GM12878 (cell line): Measurements from ENCODE around the gene NCAM2. TPM values are rescaled to one million over a fixed set of nuclear protein-coding genes. Genes with fewer than 3 reads are reported as not detected.

ENCODE experiments used
- ATAC-seq: fragments of 200-7000 bp; cut with Tn5 transposase; 3 replicates; pipeline ENCODE4 v1.9.1; 2020; ENCODE audit warnings: mild to moderate bottlenecking, moderate library complexity
- BruUV-seq: library from RNA; stranded (reverse); fragments of 400-500 nt; replicated peaks from 2 replicates; lab custom pipeline; 2021; lab: Mats Ljungman, UMichigan
- CTCF ChIA-PET: fragments of 300-600 bp; sonication (Branson Sonifier 250); formaldehyde crosslinking; extraction: SDS; loops from one replicate; lab custom pipeline; 2021; ENCODE audit warnings: inconsistent platforms; lab: Yijun Ruan, JAX
- POLR2A ChIA-PET: fragments of 350-600 bp; formaldehyde crosslinking; extraction: SDS; loops from one replicate; lab custom pipeline; 2021; ENCODE audit warnings: inconsistent platforms; lab: Charles Lee
- RAD21 ChIA-PET: fragments of 300-600 bp; sonication (Branson Sonifier 250); formaldehyde crosslinking; loops from one replicate; lab custom pipeline; 2023; ENCODE audit warnings: antibody characterized with exemption; ENCODE audit not compliant: unreplicated experiment; lab: Charles Lee
- SMC1A ChIA-PET: fragments of 300-600 bp; sonication (Branson Sonifier 250); formaldehyde crosslinking; loops from one replicate; lab custom pipeline; 2023; ENCODE audit not compliant: unreplicated experiment, uncharacterized antibody; lab: Charles Lee
- DNase-seq: peaks from one replicate; pipeline ENCODE4 v3.0.0-alpha.2; 2011; ENCODE audit warnings: low read depth, low spot score
- FAIRE-seq: peaks from 3 replicates; lab custom pipeline; 2011; peaks lifted over from hg19 to GRCh38; lab: Jason Lieb, UNC
- H2AFZ ChIP-seq: 2 replicates; pipeline ENCODE4 v1.6.0; 2011; ENCODE audit warnings: low read depth, low read length, control low read depth; ENCODE audit not compliant: control insufficient read depth
- H3K27ac ChIP-seq: 2 replicates; pipeline ENCODE4 v1.5.1; 2011; ENCODE audit warnings: control low read depth; ENCODE audit not compliant: control insufficient read depth, insufficient read depth
- H3K27me3 ChIP-seq, 2 experiments: replicated peaks in 1 of 2; 2 replicates each; pipeline versions ENCODE4 v1.6.0 to v1.6.1; 2011; ENCODE audit warnings: low read length in 1 of 2; ENCODE audit not compliant: control insufficient read depth in 2 of 2, insufficient read depth in 2 of 2
- H3K36me3 ChIP-seq, 2 experiments: 2 replicates each; pipeline ENCODE4 v1.5.1; 2011; ENCODE audit warnings: low read length in 1 of 2; ENCODE audit not compliant: control insufficient read depth in 2 of 2, insufficient read depth in 2 of 2
- H3K4me1 ChIP-seq: 2 replicates; pipeline ENCODE4 v1.6.1; 2011; ENCODE audit warnings: mild to moderate bottlenecking, low read length, moderate library complexity, mixed read lengths; ENCODE audit not compliant: control insufficient read depth, insufficient read depth
- H3K4me2 ChIP-seq: 2 replicates; pipeline ENCODE4 v1.6.0; 2011; ENCODE audit warnings: control low read depth; ENCODE audit not compliant: control insufficient read depth, insufficient read depth
- H3K4me3 ChIP-seq: fragments of 200-600 bp; sonication (generic); 2 replicates; pipeline ENCODE4 v1.5.1; 2016
- H3K79me2 ChIP-seq: 2 replicates; pipeline ENCODE4 v1.6.0; 2011; ENCODE audit warnings: low read length; ENCODE audit not compliant: control insufficient read depth, insufficient read depth
- H3K9ac ChIP-seq: 2 replicates; pipeline ENCODE4 v1.8.0; 2011; ENCODE audit warnings: low read length, control low read depth, mixed read lengths; ENCODE audit not compliant: control insufficient read depth, insufficient read depth
- H3K9me3 ChIP-seq: replicated peaks from 3 replicates; pipeline ENCODE4 v1.5.1; 2011; ENCODE audit warnings: mild to moderate bottlenecking, low read length; ENCODE audit not compliant: control insufficient read depth, insufficient read depth
- H4K20me1 ChIP-seq: 2 replicates; pipeline ENCODE4 v1.6.0; 2011; ENCODE audit not compliant: control insufficient read depth, insufficient read depth
- CBFB ChIP-seq: IDR thresholded peaks from 2 replicates; pipeline ENCODE4 v1.6.1; 2016; ENCODE audit warnings: antibody characterized with exemption, low read depth
- HDAC2 ChIP-seq: fragments of 200-600 bp; sonication (generic); IDR thresholded peaks from 2 replicates; pipeline ENCODE4 v1.6.1; 2017
- HDGF ChIP-seq: fragments of 450-650 bp; IDR thresholded peaks from 2 replicates; pipeline ENCODE4 v1.6.1; 2016; ENCODE audit warnings: antibody characterized with exemption
- NRF1 ChIP-seq: conservative IDR thresholded peaks from 2 replicates; pipeline ENCODE4 v1.6.1; 2011; ENCODE audit warnings: mild to moderate bottlenecking, low read depth, low read length, improper control_type of control experiment
- PAX8 ChIP-seq: fragments of 450-650 bp; IDR thresholded peaks from 2 replicates; pipeline ENCODE4 v1.6.1; 2017; ENCODE audit warnings: mild to moderate bottlenecking, moderate library complexity
- SMAD1 ChIP-seq: fragments of 450-650 bp; IDR thresholded peaks from 2 replicates; pipeline ENCODE4 v1.6.1; 2018; ENCODE audit warnings: mild to moderate bottlenecking, low read depth; ENCODE audit not compliant: partially characterized antibody
- SMAD5 ChIP-seq: IDR thresholded peaks from 2 replicates; pipeline ENCODE4 v1.6.1; 2016; ENCODE audit warnings: antibody characterized with exemption, low read depth
- TARDBP ChIP-seq: IDR thresholded peaks from 2 replicates; pipeline ENCODE4 v1.6.1; 2016; ENCODE audit warnings: borderline replicate concordance
- WGBS: methylation state at CpG from one replicate; pipeline ENCODE4 v1.1.6; 2016; ENCODE audit warnings: low lambda C conversion rate; ENCODE audit not compliant: insufficient replicate concordance, insufficient coverage; ENCODE audit errors: missing lambda C conversion rate; 5-methylcytosine and 5-hydroxymethylcytosine counted together
- in situ Hi-C: fragments of 300-500 bp; cut with MboI; formaldehyde crosslinking; loops from 9 replicates; pipeline ENCODE4 v1.14.3; 2018; ENCODE audit warnings: mixed read lengths
- intact Hi-C: fragments of 100-400 bp; cut with micrococcal nuclease; formaldehyde crosslinking; loops from one replicate; pipeline ENCODE4 v1.14.2; 2022; ENCODE audit not compliant: unreplicated experiment
- polyA plus RNA-seq, 11 experiments: library from polyadenylated mRNA; depleted of rRNA in 4 of 11; unstranded in 6 of 11; stranded (reverse) in 5 of 11; fragments of >200 nt; fragmentation: Nextera tagmentation in 4 of 11; fragmentation: Illumina TruSeq in 1 of 11; extraction: Ambion mirVana in 4 of 11; extraction: Trizol in 1 of 11; gene quantifications; 1 replicate in 1 of 11; 2 replicates in 10 of 11; pipeline versions ENCODE4 v1.2.1 to v1.2.3, GENCODE V29; 2011 to 2016; ENCODE audit warnings: inconsistent platforms in 2 of 11, missing spikeins in 2 of 11, low read depth in 1 of 11
- total RNA-seq, 4 experiments: library from RNA; depleted of rRNA in 3 of 4; stranded (reverse); fragments of >200 nt in 3 of 4; fragmentation: Illumina TruSeq in 1 of 4; extraction: Trizol in 1 of 4; gene quantifications; 2 replicates each; pipeline versions ENCODE4 v1.2.1 to v1.2.3, GENCODE V29; 2013 to 2021
- TF ChIP-seq, protein P1 (sequence below): fragments of 450-650 bp; IDR thresholded peaks from 2 replicates; pipeline ENCODE4 v1.6.1; 2017; ENCODE audit warnings: mild to moderate bottlenecking
- TF ChIP-seq, protein P2 (sequence below): fragments of 450-650 bp; IDR thresholded peaks from 2 replicates; pipeline ENCODE4 v1.6.1; 2018; ENCODE audit warnings: borderline replicate concordance, mild to moderate bottlenecking; ENCODE audit not compliant: partially characterized antibody
- TF ChIP-seq, protein P3 (sequence below): fragments of 450-650 bp; IDR thresholded peaks from 2 replicates; pipeline ENCODE4 v1.6.1; 2017; ENCODE audit warnings: mild to moderate bottlenecking, moderate library complexity

NCAM2 gene
- total and polyA plus RNA-seq, 10 of the 15 experiments (the other 5 are each of a cell fraction or from before 2014, with no cell fraction given), result 0.23 to 0.27 TPM; not detected in 8

DNA sequence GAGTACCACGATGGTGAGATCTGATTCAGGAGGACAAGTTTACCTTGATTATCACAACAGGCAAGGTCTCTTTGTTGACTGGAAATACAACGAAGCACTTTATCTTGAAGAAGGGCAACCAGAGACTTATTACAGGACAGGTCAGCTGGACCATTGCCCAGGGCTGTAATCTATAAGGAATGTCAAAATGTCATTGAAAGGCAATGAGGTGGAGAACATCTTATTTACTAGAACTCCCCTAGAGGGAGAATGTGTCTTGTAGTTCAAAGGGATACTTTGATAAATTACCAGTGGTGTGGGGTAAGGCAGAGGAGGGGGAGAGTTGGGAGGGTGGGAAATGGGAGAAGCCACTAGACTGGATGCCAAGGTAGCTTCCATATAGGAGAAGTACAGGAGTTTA, 212.3 kb downstream of the NCAM2 start:
- no peak for DNase-seq
- ChIA-PET POLR2A (no interaction called here), RAD21 (no interaction called here)
- intact Hi-C loops, result no loop called here
- Histone ChIP-seq H2AFZ (no peak overlapping the region), H3K9ac (no peak overlapping the region), H3K27ac (no peak overlapping the region), H3K27me3 (no peaks in the 10 kb centered on the region), H3K4me1 (no peaks in the 10 kb centered on the region), H3K36me3 (no peaks in the 10 kb centered on the region), H3K4me2 (no peak overlapping the region)
- WGBS, result 0% methylated on average over 2 of the region's 2 CpGs
- TF ChIP-seq HDGF, result no peak
- no peak for TF ChIP-seq NRF1
- TF ChIP-seq, protein P1, sequence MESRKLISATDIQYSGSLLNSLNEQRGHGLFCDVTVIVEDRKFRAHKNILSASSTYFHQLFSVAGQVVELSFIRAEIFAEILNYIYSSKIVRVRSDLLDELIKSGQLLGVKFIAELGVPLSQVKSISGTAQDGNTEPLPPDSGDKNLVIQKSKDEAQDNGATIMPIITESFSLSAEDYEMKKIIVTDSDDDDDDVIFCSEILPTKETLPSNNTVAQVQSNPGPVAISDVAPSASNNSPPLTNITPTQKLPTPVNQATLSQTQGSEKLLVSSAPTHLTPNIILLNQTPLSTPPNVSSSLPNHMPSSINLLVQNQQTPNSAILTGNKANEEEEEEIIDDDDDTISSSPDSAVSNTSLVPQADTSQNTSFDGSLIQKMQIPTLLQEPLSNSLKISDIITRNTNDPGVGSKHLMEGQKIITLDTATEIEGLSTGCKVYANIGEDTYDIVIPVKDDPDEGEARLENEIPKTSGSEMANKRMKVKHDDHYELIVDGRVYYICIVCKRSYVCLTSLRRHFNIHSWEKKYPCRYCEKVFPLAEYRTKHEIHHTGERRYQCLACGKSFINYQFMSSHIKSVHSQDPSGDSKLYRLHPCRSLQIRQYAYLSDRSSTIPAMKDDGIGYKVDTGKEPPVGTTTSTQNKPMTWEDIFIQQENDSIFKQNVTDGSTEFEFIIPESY, result no peak
- TF ChIP-seq CBFB, result no peak
- no peak for TF ChIP-seq PAX8
- no peak for TF ChIP-seq SMAD1
- TF ChIP-seq, all 136 proteins: peak for 0
- no peak for ATAC-seq
- no TSS peak for BruUV-seq
- Histone ChIP-seq H4K20me1 (no peaks in the 10 kb centered on the region), H3K9me3 (no peaks in the 10 kb centered on the region), H3K79me2 (no peaks in the 10 kb centered on the region), H3K4me3 (no peak overlapping the region)
- SMC1A ChIA-PET, result no interaction called here
- CTCF ChIA-PET, result no interaction called here
- FAIRE-seq, result no peak
- in situ Hi-C loops, result no loop called here

DNA sequence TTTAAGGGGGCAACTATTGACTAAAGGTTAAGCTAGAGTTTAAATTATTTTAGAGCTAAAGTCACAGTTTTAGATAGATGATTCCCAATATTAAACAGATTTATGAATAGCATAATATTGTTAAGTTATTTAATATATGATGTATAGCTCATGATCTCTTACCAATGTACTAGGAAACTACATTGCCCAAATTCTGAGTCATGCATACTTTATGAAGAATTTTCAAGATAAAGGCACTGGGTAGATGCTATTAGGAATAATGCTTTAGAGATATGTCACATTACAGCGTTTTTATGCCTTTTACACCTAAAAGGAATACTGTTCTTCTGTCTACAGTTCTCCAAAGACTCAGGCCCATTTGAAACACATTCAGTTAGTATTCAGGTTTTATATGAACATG, 215.1 kb downstream of the NCAM2 start:
- Histone ChIP-seq H3K9ac (no peak overlapping the region), H2AFZ (no peak overlapping the region), H3K9me3 (no peaks in the 10 kb centered on the region), H4K20me1 (no peaks in the 10 kb centered on the region), H3K27me3 (no peaks in the 10 kb centered on the region), H3K36me3 (no peaks in the 10 kb centered on the region), H3K79me2 (no peaks in the 10 kb centered on the region), H3K4me3 (no peak overlapping the region), H3K4me2 (no peak overlapping the region), H3K4me1 (no peaks in the 10 kb centered on the region), H3K27ac (no peak overlapping the region)
- ATAC-seq, result no peak
- ChIA-PET RAD21 (no interaction called here), SMC1A (no interaction called here), CTCF (no interaction called here), POLR2A (no interaction called here)
- intact Hi-C loops (no loop called here), in situ Hi-C loops (no loop called here)
- no peak for FAIRE-seq
- WGBS, result 0% methylated on average over 1 of the region's 1 CpG
- DNase-seq, result no peak
- no TSS peak for BruUV-seq
- no peak for TF ChIP-seq TARDBP
- TF ChIP-seq, protein P2, sequence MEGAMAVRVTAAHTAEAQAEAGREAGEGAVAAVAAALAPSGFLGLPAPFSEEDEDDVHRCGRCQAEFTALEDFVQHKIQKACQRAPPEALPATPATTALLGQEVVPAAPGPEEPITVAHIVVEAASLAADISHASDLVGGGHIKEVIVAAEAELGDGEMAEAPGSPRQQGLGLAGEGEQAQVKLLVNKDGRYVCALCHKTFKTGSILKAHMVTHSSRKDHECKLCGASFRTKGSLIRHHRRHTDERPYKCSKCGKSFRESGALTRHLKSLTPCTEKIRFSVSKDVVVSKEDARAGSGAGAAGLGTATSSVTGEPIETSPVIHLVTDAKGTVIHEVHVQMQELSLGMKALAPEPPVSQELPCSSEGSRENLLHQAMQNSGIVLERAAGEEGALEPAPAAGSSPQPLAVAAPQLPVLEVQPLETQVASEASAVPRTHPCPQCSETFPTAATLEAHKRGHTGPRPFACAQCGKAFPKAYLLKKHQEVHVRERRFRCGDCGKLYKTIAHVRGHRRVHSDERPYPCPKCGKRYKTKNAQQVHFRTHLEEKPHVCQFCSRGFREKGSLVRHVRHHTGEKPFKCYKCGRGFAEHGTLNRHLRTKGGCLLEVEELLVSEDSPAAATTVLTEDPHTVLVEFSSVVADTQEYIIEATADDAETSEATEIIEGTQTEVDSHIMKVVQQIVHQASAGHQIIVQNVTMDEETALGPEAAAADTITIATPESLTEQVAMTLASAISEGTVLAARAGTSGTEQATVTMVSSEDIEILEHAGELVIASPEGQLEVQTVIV, result no peak
- no peak for TF ChIP-seq HDAC2
- TF ChIP-seq, protein P3, sequence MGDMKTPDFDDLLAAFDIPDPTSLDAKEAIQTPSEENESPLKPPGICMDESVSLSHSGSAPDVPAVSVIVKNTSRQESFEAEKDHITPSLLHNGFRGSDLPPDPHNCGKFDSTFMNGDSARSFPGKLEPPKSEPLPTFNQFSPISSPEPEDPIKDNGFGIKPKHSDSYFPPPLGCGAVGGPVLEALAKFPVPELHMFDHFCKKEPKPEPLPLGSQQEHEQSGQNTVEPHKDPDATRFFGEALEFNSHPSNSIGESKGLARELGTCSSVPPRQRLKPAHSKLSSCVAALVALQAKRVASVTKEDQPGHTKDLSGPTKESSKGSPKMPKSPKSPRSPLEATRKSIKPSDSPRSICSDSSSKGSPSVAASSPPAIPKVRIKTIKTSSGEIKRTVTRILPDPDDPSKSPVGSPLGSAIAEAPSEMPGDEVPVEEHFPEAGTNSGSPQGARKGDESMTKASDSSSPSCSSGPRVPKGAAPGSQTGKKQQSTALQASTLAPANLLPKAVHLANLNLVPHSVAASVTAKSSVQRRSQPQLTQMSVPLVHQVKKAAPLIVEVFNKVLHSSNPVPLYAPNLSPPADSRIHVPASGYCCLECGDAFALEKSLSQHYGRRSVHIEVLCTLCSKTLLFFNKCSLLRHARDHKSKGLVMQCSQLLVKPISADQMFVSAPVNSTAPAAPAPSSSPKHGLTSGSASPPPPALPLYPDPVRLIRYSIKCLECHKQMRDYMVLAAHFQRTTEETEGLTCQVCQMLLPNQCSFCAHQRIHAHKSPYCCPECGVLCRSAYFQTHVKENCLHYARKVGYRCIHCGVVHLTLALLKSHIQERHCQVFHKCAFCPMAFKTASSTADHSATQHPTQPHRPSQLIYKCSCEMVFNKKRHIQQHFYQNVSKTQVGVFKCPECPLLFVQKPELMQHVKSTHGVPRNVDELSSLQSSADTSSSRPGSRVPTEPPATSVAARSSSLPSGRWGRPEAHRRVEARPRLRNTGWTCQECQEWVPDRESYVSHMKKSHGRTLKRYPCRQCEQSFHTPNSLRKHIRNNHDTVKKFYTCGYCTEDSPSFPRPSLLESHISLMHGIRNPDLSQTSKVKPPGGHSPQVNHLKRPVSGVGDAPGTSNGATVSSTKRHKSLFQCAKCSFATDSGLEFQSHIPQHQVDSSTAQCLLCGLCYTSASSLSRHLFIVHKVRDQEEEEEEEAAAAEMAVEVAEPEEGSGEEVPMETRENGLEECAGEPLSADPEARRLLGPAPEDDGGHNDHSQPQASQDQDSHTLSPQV, result no peak
- TF ChIP-seq SMAD5, result no peak
